Activated gamma-delta T cell (primary cell): ENCODE results near the gene CCNT1.
"Not testable (repeated sequence)": the region's sequence is repeated elsewhere in the genome, so short reads cannot be mapped to it uniquely, and the experiment has no call there.

ENCODE experiments used
- DNase-seq: peaks from one replicate; lab custom pipeline; 2025; lab: John Stamatoyannopoulos, UW

CCNT1 gene

GRCh38 chr12:48691826-48692487, 24.6 kb downstream of the CCNT1 start:
- no peak for DNase-seq

DNA sequence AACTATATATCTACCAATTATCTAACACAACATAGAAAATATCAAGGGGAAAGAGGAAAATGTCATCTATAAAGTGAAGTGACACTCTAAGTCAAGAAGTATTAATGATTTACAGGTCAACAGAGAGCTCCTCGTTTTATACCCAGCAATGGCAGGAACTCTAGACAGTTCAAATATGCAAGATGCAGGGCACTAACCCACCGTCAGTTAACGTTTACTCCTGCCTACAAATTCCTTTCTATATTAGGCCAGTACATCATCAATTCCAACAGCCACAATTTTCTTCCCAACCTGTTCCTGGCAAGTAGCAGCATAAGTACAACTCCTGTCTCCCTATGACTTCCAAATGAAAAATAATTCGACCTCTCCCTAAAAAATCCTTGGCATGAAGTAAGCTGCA, 25.5 kb downstream of the CCNT1 start:
- no peak for DNase-seq

GRCh38 chr12:48690436-48690835, 26.1 kb downstream of the CCNT1 start:
- DNase-seq = no peak

GRCh38 chr12:48688836-48689235, 27.7 kb downstream of the CCNT1 start:
- no peak for DNase-seq

DNA sequence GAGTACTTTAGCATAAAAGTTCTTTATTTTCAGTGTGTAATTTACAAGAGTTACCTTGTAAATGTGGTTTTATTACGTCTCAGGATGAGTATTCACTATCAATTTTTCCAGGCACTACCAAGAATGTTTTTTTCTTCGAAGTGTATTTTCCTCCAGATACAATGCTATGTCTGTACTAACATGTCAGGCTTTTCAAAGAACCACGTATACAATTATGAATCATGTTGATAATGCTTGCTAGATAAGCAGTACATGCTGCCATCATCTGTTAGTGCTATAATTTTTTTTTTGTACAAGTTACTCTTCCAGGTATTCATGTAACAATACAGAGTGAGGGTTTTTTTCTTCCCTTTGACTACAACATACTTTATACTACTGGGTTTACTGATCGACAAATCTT, 28.9 kb downstream of the CCNT1 start:
- no peak for DNase-seq

DNA sequence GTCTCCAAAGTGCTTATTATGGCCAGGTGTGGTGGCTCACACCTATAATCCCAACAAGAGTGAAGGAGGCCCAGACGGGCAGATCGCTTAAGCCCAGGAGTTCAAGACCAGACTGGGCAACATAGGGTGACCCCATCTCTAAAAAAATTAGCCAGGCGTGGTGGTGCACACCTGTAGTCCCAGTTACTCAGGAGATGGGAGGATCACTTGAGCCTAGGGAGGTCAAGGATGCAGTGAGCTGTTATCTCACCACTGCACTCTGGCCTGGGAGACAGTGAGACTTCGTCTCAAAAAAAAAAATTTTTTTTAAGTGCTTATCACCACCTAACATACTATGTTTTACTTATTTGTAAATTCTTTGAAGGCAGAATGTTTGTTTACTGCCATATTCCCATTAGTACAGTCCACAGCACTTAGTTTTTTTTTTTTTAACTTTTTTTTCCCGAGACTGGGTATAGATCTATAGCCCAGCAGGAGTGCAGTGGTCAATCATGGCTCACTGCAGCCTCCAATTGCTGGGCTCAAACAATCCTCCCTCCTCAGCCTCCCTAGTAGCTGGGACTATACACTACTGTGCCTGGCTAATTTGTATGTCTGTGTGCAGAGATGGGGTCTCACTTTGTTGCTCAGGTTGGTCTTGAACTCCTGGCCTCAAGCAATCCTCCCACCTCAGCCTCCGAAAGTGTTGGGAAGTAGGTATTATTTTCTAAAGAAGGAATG, 29.7 kb downstream of the CCNT1 start:
- no peak for DNase-seq

DNA sequence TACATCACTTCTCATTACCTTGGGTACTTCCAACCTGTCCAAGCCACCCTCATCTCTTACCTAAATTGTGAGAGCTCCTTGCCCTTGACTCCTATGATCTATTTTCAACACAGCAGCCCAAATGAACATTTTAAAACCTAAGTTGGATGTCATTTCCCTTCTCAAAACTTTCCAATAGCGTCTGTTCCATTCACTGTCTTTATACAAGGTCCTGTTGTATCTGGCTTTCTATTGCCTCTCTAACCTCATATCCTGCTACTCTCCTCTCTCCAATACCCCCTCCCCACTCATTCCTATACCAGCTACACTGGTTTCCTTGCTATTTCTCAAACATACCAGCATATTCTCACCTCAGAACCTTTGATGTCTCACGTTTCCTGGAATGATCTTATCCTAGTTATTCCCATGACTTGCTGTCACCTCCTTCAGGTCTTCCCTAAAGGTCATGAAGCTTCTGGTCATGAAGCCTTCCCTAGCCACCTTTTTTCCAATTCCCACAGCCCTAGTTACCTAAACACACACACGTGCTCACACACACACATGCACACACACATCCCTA, 30.4 kb downstream of the CCNT1 start:
- DNase-seq = no peak

- no peak for DNase-seq
These were observed 33.0 kb downstream of the CCNT1 start for GRCh38 chr12:48683534-48683933.

DNA sequence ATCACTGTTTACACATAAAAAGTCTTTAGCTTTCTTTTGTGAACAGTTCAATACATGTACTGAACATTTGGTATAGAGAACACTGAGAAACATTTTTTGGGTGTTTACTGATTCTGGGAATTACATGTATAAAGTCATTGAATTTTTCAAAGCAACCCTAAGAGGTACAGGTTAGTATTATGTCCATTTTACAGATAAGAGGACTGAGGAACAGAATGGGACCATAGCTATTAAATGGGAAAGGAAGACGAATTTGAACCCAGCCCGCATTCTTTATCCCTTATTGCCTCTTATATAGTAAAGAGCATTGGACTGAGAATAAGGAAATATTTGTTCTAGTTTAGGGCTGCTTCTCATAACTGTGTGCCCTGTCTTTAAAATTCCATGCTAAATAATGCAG, 33.6 kb downstream of the CCNT1 start:
- no peak for DNase-seq

GRCh38 chr12:48682533-48682905, 34.0 kb downstream of the CCNT1 start:
- not testable (repeated sequence) for DNase-seq

GRCh38 chr12:48681710-48682532, 34.6 kb downstream of the CCNT1 start, which contains the start of gene KANSL2:
TSS of gene KANSL2 (minus strand) at chr12:48682238. CDS start at chr12:48681632, 606 bp downstream.
- DNase-seq = peak; percentile 74

GRCh38 chr12:48681399-48681709, 35.2 kb downstream of the CCNT1 start:
- no peak for DNase-seq

GRCh38 chr12:48680861-48681260, 35.6 kb downstream of the CCNT1 start:
- no peak for DNase-seq

GRCh38 chr12:48678551-48679185, 37.8 kb downstream of the CCNT1 start:
- DNase-seq = no peak

GRCh38 chr12:48671231-48671856, 45.2 kb downstream of the CCNT1 start:
- DNase-seq = no peak

- DNase-seq = no peak
These were observed 47.5 kb downstream of the CCNT1 start for GRCh38 chr12:48668996-48669395.

DNA sequence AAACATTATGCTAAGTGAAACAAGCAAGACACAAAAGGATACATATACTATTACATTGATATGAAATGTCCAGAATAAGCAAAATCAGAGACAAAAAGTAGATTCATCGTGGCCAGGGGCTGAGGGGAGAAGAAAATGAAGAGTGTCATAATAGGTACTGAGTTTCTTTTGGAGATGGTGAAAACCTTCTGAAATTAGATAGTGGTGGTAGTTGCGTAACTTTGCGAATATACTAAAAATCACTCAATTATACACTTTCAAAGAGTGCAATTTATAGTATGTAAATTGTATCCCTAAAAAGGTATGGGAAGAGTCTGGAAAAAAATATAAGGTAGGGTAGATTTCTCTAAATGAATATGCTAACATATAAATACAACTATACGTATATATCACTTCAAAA, 56.6 kb downstream of the CCNT1 start:
- DNase-seq = no peak

- no peak for DNase-seq
These were observed 64.8 kb downstream of the CCNT1 start for GRCh38 chr12:48651681-48652080.

DNA sequence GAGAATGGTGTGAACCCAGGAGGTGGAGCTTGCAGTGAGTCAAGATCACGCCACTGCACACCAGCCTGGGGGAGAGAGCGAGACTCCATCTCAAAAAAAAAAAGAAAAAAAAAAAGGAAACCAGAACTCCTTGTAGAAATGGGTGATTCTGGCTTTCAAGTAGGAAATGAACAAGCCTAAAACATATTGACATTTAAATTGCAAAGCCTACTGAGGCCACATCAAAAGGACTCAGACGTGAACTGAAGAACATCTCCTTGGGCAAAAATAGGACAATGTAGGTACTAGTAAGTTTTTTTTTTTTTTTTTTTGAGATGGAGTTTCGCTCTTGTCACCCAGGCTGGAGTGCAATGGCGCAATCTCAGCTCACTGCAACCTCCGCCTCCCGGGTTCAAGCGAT, 71.2 kb downstream of the CCNT1 start:
- not testable (repeated sequence) for DNase-seq

- DNase-seq = no peak
These were observed 73.5 kb downstream of the CCNT1 start for GRCh38 chr12:48643011-48643410.

- not testable (repeated sequence) for DNase-seq
These were observed 74.6 kb downstream of the CCNT1 start for GRCh38 chr12:48641752-48642555.
